Adipose tissue (tissue), 3 donors: ENCODE results near the gene RSU1. TPM values are rescaled to one million over a fixed set of nuclear protein-coding genes. Genes with fewer than 3 reads are reported as not detected.

Source experiments
- H3K27ac ChIP-seq: one replicate; pipeline ENCODE4 v1.5.1; 2013; ENCODE audit warnings: low read depth, low read length
- WGBS, 3 donors: extraction: QIAGEN DNeasy Blood & Tissue Kit; methylation state at CpG; one replicate each; pipeline ENCODE4 v1.1.7; 2013; 5-methylcytosine and 5-hydroxymethylcytosine counted together
- polyA plus RNA-seq, 3 donors: library from polyadenylated mRNA; stranded (reverse); fragments of 200-250 nt; gene quantifications; one replicate each; pipeline ENCODE4 v1.2.3, GENCODE V29; 2013
- donor health status: healthy with polysubstance abuse.
- donor health status: Bipolar disorder and iron deficiency.
- donor health status: healthy.

The RSU1 gene
- polyA plus RNA-seq, 3 donors, result 28.2 to 90.4 (median 73.8) TPM

- WGBS, 3 donors, result 72 to 93% (median 86%) methylated on average over 9 of the region's 9 CpGs
- H3K27ac ChIP-seq, result no peak overlapping the region
Measured at GRCh38 chr10:16795410-16796073, 21.7 kb downstream of the RSU1 start.

DNA sequence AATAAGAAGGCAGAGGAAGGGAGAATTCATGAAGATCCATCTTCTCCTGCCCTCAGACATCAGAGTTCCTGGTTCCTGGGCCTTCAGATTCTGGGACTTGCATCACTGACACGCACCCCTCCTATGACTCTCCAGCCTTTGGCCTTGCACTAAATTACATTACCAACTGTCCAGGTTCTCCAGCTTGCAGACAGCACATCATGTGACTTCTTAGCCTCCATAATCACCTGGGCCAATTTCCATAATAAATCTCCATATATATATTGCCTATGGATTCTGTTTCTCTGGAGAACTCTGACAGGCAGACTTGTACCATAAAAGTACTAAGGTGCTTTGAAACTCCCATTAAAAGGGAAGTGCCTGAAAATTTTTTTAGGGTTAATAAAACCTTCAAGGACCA, 23.2 kb downstream of the RSU1 start:
- 88 to 96% (median 95%) methylated on average over 1 of the region's 1 CpG for WGBS, 3 donors
- no peak overlapping the region for H3K27ac ChIP-seq

DNA sequence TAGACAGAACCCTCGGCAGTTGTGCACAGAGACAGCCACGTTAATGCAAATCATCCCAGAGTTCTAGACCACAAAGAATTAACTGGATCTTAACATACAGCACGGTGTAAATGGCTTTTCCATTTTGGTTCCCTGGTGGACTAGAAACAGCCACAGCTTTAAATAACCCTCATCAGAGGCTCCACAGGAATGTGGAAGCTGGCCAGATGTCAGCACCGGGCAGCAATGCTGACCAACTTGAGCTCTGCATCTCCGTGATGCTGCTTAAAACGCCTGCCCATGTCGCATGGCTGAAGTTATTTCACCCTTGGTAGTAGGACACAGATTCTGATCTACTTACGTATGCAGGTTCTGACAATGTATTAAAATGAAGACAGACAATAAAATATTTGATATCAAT, 24.5 kb downstream of the RSU1 start:
- H3K27ac ChIP-seq, result no peak overlapping the region
- 79 to 94% (median 90%) methylated on average over 8 of the region's 8 CpGs for WGBS, 3 donors

DNA sequence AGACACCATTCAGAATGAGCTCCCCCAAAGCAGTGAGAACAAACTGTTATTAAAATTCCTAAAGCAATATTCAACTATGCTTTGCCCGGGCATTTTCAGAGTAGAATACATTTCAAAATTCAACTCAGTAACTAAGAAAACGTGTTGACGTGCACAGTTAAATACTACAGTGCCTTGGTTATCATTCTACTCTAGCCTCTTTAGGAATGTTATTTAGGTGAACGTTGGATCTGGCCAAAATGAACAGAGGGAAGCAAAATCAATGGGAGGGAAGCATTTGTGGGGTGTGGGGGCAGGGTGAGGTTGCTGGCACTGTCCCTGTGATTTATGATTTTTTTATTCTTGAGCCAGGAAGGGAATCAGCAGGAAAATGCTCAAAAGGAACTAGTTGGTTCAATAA, 27.5 kb downstream of the RSU1 start:
- 72 to 82% (median 79%) methylated on average over 4 of the region's 4 CpGs for WGBS, 3 donors
- no peak overlapping the region for H3K27ac ChIP-seq

DNA sequence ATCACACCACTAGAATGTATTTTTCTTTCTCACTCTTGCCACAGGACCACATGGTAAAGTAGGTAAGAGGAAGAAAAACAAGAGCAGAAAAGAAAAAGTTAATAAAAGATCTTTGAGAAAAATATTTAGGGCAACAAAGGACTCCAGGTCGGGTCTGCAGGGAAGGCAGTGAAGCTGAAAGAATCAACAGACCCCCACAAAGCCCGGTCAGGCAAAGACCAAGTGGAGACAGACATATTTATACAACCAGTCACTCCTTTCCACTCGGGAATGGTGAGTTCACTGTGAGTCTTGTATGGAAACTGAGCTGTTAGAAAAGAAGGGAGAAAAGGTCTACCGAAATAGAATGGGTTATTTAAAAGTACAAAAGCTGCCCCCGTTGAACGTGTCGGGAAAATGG, 28.0 kb downstream of the RSU1 start:
- 75 to 77% (median 75%) methylated on average over 7 of the region's 7 CpGs for WGBS, 3 donors

DNA sequence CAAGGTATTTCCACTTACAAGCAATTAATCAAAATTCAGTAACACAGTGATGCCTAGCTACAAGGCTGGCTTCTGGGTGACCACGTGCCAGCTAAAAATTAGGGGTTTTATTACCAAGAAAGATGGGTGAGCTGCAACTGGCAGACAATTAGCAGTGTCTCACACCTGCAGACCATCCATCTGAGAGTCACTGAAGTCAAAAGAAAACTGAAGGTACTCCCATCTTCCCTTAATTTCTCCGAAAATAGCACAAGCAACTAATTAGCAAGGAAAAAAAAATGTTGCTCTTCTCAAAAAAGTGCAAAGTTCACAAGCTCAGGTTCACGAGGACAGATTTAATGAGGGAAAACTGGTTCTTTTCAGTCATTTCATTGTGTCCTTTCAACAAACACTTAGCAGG, 28.4 kb downstream of the RSU1 start:
- no peak overlapping the region for H3K27ac ChIP-seq
- WGBS, 3 donors, result 82 to 88% (median 88%) methylated on average over 3 of the region's 3 CpGs

More for the DNA sequence above, 28.0 kb downstream of the RSU1 start:
- no peak overlapping the region for H3K27ac ChIP-seq

- H3K27ac ChIP-seq, result no peak overlapping the region
- 93 to 94% (median 94%) methylated on average over 6 of the region's 6 CpGs for WGBS, 3 donors
Measured at GRCh38 chr10:16788125-16788524, 29.1 kb downstream of the RSU1 start.

DNA sequence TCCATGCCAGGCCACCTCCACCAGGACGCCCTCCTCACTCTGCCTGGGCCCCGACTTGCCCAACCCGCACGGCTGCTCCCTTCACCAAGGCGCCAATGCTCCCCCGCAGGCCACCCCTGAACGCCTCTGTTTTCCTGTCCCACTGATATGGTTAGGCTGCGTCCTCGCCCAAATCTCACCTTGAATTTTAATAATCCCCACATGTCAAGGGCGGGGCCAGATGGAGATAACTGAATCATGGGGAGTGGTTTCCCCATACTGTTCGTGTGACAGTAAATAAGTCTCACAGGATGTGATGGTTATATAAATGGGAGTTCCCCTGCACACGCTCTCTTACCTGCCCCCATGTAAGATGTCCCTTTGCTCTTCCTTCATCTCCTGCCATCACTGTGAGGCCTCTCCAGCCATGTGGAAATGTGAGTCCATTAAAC, 29.8 kb downstream of the RSU1 start:
- WGBS, 3 donors, result 93 to 96% (median 94%) methylated on average over 12 of the region's 12 CpGs
- no peak overlapping the region for H3K27ac ChIP-seq

DNA sequence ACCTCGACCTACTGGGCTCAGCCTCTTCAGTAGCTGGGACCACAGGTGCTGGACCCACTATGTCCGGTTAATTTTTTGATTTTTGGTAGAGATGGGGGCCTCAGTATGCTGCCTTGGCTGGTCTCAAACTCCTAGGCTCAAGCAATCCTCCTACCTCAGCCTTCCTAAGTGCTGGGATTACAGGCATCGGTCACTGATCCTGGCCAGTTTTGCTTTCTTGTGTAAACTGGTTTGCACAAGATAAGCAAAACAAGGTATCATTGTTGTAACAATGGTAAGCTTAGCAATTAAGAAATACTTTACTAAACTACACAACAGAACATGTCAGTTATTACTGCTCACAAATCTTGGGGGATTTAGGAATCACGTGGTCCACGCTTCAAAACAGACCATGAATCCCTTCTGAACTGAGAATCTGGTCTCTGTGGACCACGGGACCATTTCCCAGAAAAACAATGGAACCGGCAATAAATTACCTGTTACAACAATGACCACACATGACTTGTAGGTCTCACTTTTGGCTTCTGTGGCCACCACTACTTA, 36.8 kb downstream of the RSU1 start:
- 66 to 77% (median 77%) methylated on average over 7 of the region's 7 CpGs for WGBS, 3 donors

DNA sequence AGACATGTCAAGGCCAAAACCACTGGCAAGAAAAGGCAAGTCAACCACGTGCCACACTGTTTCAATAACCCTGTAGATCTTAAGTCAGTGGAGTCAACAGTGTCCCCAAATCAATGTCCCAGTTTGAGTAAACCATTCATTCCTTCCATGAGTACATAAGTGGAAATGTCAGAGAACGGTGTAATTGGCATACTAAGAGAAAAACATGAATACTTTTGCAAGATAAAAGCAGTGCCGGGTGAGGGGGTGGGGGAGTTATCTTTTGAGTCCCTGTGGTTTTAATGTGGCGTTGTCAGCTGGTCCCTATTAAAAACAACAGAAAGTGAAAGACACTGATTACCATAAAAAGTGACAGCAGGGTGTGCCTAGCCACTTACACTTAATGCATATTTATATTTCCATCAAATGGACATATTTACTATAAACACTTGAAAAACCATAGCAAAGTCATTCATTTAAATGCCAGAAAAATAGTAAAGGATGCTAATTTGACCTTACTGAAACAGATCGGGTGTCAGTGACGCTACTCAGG, 37.8 kb downstream of the RSU1 start:
- H3K27ac ChIP-seq, result no peak overlapping the region
- WGBS, 3 donors, result 58 to 75% (median 69%) methylated on average over 6 of the region's 6 CpGs

More for the DNA sequence above, 36.8 kb downstream of the RSU1 start:
- no peak overlapping the region for H3K27ac ChIP-seq

- no peak overlapping the region for H3K27ac ChIP-seq
- 41 to 51% (median 42%) methylated on average over 7 of the region's 7 CpGs for WGBS, 3 donors
Measured at GRCh38 chr10:16777473-16778370, 39.5 kb downstream of the RSU1 start.

DNA sequence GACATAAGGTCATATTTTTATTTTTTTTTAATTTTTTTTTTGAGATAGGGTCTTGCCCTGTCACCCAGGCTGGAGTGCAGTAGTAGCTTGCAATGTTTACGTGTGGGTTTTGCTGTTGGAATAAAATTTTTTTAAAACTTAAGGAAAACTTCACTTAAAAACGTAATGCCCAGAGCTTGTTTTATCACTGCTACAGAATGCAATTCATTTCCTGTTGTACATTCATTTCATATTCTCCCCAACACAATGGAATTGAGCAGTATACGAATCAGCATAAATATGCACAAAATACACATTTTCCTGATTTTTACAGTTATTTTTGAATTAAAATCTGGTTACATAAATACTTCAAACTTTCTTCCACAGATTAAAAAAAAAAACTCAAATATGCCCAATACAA, 40.3 kb downstream of the RSU1 start:
- 57 to 74% (median 59%) methylated on average over 3 of the region's 3 CpGs for WGBS, 3 donors

GRCh38 chr10:16773334-16773733, 43.9 kb downstream of the RSU1 start:
- no peak overlapping the region for H3K27ac ChIP-seq

More for the DNA sequence above, 40.3 kb downstream of the RSU1 start:
- H3K27ac ChIP-seq, result no peak overlapping the region

DNA sequence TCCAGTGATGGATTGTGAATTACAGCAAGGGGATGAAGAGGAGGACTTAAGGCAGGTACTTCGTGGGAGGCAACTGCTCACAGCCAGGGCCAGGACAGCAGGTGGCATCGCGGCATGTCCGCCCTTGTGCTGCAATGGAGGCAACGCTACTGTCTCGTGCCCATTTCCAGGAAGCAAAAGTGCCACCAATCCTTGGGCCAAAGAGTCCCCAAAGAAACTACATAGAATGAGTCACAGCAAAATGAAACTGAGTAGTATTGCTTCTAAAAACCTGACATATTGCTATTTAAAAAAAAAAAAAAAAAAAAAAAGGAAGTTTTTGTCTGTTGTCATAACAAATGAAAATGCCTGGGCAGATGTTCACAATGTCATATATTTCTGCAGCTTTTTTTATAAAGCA, 46.6 kb downstream of the RSU1 start:
- H3K27ac ChIP-seq, result no peak overlapping the region
- WGBS, 3 donors, result 91 to 95% (median 92%) methylated on average over 6 of the region's 6 CpGs

More at GRCh38 chr10:16773334-16773733, 43.9 kb downstream of the RSU1 start:
- WGBS, 3 donors, result 86 to 90% (median 87%) methylated on average over 11 of the region's 11 CpGs

- no peak overlapping the region for H3K27ac ChIP-seq
- 87 to 96% (median 94%) methylated on average over 8 of the region's 8 CpGs for WGBS, 3 donors
Measured at GRCh38 chr10:16770141-16770540, 47.1 kb downstream of the RSU1 start.

- WGBS, 3 donors, result 93 to 97% (median 95%) methylated on average over 7 of the region's 7 CpGs
- no peak overlapping the region for H3K27ac ChIP-seq
Measured at GRCh38 chr10:16769331-16769730, 47.9 kb downstream of the RSU1 start.

DNA sequence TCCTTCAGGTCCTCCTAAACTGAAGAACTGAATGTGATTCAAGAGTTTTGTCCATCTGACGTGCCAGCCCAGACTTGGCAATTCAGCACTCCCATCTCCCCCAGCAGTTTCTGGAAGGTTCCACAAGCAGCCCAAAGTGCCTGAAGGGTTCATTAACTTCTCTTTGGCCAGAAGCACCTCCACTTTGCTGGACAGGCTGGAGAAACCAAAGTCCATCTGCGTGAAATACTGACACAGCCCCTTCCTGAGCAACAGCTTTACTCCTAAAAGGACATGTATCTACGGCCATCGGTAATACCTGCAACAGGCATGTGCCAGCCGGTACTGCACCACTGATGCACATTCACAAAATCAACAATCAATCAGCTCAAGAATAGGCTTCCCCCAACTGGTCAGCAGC, 48.5 kb downstream of the RSU1 start:
- 93 to 94% (median 94%) methylated on average over 5 of the region's 5 CpGs for WGBS, 3 donors
- no peak overlapping the region for H3K27ac ChIP-seq

DNA sequence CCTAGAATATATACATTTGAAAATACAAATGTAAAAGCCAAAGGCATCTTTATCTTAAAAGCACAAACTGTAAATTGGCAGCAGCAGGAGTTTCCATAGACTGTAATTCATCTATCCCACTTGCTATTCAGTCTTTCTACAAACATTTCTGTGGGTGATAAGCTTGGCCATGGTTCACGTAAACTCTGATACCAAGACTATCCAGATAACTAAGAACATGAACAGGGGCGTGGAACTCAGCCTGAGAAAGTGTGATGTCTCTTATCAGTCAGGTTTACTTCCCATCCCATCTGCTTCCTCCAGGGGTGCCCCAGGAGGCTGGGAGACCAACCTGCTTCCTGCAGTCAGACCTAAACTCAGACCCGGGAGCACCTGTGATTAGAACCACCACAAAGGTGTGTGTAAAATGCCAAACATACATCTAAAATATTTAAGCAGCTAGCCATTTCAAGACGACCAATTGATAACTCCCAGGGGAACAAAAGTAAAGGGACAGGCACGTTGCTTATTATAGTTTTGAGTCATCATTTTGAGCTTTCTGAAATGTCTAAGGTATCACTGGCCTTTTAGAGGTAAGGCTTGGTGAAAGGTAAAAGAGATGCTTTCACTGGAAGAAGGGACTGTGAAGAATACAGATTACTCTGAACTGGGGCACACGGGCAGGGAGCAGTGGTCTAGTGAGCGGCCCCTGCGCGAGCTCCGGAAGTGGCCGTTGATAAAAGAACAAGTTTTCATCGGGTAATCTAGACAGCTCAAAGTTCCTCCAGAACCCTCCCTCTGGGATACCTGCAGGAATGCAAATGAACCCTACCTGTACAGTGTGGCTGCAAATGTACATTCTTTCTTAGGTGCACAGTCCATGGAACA, 51.5 kb downstream of the RSU1 start:
- no peak overlapping the region for H3K27ac ChIP-seq
- 66 to 72% (median 66%) methylated on average over 12 of the region's 12 CpGs for WGBS, 3 donors
